GM18505 (cell line): Measurements from ENCODE around the gene P4HA3.

ENCODE experiments used
- ATAC-seq: cut with Tn5 transposase; IDR thresholded peaks from one replicate; pipeline ENCODE4 v1.9.1; 2021; ENCODE audit not compliant: unreplicated experiment
- POLR2A ChIP-seq: IDR thresholded peaks from 4 replicates; pipeline ENCODE4 v1.6.1; 2011; ENCODE audit warnings: borderline replicate concordance; ENCODE audit not compliant: insufficient read depth, insufficient read length; ENCODE audit errors: extremely low read depth

P4HA3 gene

GRCh38 chr11:74272276-74272675 is 39.2 kb downstream of the P4HA3 start:
- ATAC-seq = no peak

GRCh38 chr11:74269161-74269811 is 42.2 kb downstream of the P4HA3 start:
- ATAC-seq = no peak
- TF ChIP-seq POLR2A = no peak

More at GRCh38 chr11:74272276-74272675, 39.2 kb downstream of the P4HA3 start:
- no peak for TF ChIP-seq POLR2A

GRCh38 chr11:74268456-74268855 is 43.0 kb downstream of the P4HA3 start:
- ATAC-seq = no peak
- TF ChIP-seq POLR2A = no peak

- no peak for ATAC-seq
- TF ChIP-seq POLR2A = no peak
These were observed 44.4 kb downstream of the P4HA3 start for GRCh38 chr11:74267014-74267413.

GRCh38 chr11:74265256-74265655 is 46.2 kb downstream of the P4HA3 start:
- no peak for TF ChIP-seq POLR2A
- no peak for ATAC-seq

GRCh38 chr11:74262725-74263124 is 48.7 kb downstream of the P4HA3 start:
- no peak for TF ChIP-seq POLR2A
- ATAC-seq = no peak

- TF ChIP-seq POLR2A = no peak
- ATAC-seq = no peak
These were observed 53.4 kb downstream of the P4HA3 start for GRCh38 chr11:74257959-74258553.

GRCh38 chr11:74256378-74257133 is 54.9 kb downstream of the P4HA3 start:
- no peak for TF ChIP-seq POLR2A
- no peak for ATAC-seq

- no peak for ATAC-seq
- no peak for TF ChIP-seq POLR2A
These were observed 55.6 kb downstream of the P4HA3 start for GRCh38 chr11:74255741-74256375.

GRCh38 chr11:74253361-74253760 is 58.1 kb downstream of the P4HA3 start:
- TF ChIP-seq POLR2A = no peak
- no peak for ATAC-seq

GRCh38 chr11:74249496-74249895 is 61.9 kb downstream of the P4HA3 start:
- no peak for TF ChIP-seq POLR2A
- ATAC-seq = no peak

GRCh38 chr11:74248469-74248868 is 63.0 kb downstream of the P4HA3 start:
- ATAC-seq = no peak
- no peak for TF ChIP-seq POLR2A

- ATAC-seq = no peak
- no peak for TF ChIP-seq POLR2A
These were observed 73.2 kb downstream of the P4HA3 start for GRCh38 chr11:74238243-74238642.
